HG03175 (cell line): ENCODE measurements around the gene GNB1.
A peak's percentile ranks its signal among the peaks of the same experiment; 100 is the strongest.

Experiments used
- ATAC-seq: cut with Tn5 transposase; IDR thresholded peaks from one replicate; pipeline ENCODE4 v1.9.1; 2021; ENCODE audit warnings: mild to moderate bottlenecking, moderate library complexity; ENCODE audit not compliant: unreplicated experiment

Gene GNB1

GRCh38 chr1:1910651-1911331 is 19.9 kb upstream of the GNB1 start:
- ATAC-seq, result no peak

DNA sequence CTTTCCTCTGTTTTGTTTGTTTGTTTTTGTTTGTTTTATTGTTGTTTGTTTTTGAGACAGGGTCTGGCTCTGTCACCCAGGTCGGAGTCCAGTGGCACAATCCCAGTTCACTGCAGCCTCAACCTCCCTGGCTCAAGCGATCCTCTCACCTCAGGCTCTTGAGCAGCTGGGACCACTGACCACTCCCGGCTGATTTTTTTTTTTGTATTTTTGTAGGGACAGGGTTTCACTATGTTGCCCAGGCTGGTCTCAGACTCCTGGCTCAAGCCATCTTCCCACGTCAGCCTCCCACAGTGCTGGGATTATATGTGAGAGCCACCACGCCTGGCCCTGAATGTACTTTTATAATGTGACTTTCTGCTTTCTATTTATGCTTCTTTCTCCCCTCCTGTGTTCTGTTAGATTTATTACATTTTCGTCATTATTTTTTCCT is 19.2 kb upstream of the GNB1 start:
- ATAC-seq, result no peak

DNA sequence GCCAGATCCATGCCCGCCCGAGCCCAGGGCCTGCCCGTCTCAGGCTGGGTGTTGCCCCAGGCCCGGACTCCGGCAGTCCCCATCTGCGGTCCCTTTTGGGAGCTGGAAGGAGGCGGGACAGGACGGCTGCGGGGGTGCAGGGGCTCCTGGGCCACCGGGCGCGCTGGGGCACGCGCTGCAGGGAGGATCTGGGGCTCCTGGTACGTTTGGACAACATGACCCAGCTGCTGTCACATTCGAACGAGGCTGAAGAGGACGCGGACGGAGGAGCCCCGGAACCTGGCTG is 17.6 kb upstream of the GNB1 start:
- peak; percentile 27 for ATAC-seq

- no peak for ATAC-seq
Observed at GRCh38 chr1:1907098-1907736, 16.3 kb upstream of the GNB1 start.

DNA sequence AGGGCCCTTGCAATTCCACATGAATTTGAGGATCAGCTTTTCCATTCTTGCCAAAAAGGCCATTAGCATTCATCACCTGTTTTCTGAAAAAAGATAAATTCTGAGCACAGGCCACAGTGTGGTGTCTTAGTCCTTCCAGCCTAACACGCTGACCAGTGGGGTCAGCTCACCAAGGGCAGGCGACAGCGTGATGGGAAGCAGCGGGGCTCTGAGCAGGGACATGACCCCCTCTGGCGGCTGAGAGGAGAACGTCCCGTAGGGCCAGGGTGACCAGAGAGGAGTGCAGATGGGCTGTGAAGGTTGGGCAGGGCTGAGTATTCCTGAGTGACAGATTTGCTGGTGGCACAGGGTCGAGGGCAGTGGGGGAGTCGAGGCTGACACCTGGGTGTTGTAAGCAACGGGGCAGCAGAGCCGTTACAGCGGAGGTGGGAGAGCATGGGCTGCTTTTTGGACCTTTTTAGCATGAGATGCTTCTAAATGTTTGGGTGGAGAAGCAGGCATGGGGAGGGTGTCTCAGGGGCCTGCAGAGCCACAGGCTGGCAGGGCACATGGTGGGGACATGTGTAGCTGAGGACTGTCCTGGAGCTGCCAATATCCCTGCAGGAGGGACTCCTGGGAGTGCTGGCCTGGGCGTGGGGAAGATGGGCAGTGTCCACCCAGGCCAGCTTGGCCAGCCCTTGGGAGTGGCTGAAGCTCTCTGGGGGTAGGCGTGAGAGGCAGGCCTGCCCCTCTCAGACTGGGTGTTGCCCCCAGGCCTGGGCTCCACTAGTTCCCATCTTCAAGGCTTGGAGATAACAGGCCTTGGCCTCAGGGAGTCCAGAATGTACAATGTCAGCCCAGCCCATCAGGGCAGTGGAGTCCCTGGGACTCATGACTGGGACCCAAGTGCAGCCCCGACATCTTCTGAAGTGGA is 15.6 kb upstream of the GNB1 start:
- no peak for ATAC-seq

GRCh38 chr1:1903224-1903623 is 12.3 kb upstream of the GNB1 start:
- no peak for ATAC-seq

GRCh38 chr1:1901641-1902294 is 10.9 kb upstream of the GNB1 start:
- ATAC-seq, result no peak

DNA sequence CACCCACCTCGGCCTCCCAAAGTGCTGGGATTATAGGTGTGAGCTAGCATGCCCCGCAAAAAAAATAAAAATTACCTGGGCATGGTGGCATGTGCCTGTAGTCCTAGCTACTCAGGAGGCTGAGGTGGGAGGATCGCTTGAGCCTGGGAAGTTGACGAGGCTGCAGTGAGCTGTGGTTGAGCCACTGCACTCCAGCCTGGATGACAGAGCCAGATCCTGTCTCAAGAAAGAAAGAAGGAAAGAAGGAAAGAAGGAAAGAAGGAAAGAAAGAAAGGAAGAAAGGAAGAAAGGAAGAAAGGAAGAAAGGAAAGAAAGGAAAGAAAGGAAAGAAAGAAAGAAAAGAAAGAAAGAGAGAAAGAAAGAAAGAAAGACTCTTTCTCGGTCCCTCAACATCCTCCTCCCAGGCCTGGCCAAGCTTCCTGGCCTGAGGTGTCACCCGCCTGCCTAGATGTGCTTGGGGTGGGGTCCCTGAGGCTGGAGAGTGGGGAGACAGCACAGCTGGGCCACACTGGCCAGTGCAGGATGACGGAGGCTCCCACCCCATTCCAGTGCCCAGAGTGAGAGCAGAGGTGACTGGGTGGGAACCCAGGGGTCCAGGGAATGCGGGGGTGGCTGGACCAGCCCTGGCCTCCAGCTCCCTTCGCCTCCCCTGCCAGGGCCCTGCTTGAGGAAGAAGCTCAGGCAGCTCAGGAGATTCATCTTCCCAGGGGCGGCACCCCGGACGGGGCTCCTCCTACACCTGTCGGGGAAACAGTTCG is 10.2 kb upstream of the GNB1 start:
- no peak for ATAC-seq

DNA sequence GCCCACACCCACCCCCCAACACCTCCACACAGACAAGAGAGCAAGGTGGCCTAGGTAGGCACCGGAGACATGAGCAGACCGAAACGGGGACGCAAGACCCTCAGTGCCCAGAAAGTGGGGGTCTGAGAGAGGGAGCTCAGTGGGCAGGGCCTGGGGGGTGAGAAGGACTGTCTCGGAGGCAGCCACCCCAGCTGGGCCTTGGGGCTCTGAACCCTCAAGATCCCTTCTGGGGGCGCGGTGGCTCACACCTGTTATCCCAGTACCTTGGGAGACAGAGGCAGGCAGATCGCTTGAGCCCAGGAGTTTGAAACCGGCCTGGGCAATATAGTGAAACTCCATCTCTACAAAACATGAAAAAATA is 9.1 kb upstream of the GNB1 start:
- ATAC-seq, result no peak

DNA sequence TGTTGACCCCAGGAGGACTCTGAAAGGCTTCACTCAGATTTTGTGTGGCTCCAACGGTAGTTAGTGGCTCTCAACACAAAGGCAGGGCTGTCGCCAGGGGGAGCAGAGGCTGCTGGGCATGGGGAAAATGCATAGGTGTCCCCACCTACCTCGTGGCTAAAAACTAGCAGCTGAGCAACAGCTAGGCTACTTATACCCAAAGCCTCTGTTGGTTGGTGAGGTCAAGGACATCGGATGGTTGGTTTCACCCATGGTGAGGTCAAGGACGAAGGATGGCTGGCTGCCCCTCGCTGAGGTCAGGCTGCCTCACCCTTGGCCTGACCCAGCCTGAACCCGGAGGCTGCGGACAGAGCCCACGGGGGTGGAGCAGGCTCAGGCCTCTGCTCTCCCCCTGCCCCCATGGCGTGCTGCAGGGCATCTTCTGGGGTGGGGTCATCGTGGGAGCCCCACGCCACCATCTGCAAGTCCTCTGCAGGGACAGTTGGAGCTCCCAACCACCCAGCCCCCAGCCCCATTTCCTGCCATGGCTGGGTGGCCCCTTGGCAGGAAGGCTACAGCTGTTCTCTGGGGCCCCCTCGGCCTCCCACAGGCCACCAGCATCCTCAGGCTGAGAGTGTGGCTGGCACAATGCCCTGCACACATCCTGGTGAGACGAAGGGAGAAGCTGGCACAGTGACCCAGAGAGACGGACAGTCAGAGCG is 8.5 kb upstream of the GNB1 start:
- no peak for ATAC-seq

GRCh38 chr1:1898246-1898933 is 7.5 kb upstream of the GNB1 start:
- ATAC-seq, result no peak

DNA sequence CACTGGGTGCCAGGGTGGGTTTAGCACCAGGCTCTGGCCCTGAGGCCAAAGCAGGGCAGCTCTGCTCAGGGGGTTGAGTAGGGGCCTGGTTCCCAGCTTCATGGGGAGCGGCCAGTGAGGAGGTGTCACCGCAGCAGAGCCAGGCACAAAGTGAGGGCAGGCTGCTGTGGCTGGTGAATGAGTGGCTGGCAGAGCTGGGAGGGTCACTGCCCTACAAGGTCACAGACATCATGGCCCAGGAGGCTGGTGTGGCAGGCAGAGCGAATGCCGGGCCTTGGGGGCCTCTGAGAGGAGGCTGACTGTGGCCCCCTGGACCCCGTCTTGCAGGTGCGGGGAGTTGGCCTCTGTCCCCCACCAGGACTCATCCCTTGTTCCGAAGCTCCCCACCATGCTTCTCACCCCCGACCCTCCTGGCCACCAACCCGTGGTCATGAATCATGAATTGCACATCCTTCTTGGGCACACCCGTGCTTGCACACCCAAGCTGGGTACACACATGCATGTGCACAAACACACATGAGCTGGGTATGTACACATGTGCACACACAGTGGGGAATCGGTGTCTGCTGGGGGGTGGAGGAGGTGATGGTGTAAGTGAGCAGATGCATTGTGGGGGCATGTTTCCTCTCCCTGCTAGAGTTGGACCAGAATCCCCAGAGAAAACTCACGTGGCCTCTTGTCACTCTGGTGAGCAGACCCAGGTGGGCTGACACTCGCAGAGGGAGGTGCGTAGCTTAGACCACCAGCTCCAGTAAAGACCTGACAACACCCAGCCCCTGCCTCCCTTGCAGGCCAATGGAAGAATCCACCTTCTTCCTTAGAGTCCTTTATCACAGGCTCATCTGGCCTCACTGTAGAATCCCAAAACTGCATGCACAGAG is 4.8 kb upstream of the GNB1 start:
- ATAC-seq, result no peak

DNA sequence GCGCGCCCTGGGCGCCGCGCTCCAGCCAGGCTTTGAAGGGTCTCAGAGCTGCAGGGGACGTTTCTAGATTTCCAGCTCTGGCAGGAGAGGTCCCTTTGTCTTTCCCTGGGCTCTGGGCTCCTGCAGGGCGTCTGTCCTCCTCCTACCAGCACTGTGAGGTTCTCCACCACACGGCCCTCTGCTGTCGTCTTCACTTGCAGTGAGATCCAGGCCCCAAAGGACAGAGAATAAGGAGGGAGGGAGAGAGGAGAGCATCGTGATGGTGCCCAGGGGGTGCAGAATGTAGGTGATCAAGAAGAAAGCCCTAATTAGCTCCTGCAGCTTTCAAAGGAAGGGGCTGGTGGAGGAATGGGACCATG is 4.2 kb upstream of the GNB1 start:
- no peak for ATAC-seq

DNA sequence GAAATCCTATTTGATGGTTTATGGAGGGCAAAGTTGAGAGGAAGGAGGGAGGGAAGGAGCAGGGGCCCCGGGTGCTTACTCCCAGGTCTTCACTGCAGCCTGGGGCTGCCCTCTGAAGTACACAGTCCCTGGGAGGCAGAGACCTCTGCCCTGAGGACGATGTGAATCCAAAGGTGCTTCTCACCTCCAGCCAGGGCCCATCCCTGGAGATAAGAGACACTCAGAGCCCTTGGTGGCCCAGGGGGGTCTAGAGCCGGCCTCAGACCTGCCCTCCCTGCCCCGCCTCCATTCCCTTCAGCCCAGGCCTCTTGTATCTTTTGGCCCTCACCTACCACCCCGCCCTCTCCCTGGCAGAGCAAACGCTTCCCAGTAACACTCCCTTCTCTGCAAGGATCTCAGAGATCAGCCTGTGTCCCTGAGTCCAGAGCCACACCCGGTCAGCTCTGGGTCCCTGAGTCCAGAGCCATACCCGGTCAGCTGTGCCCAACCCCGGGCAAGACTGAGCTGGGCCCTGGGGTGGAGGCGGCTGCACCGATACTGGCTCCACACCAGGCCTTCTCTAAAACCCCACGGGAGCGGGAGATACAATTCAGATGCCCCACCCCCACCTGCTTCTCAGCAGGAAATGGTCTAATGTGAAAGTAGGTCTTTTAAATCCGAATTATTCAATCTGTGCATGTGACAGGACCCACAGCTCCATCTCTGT is 3.6 kb upstream of the GNB1 start:
- ATAC-seq, result no peak

DNA sequence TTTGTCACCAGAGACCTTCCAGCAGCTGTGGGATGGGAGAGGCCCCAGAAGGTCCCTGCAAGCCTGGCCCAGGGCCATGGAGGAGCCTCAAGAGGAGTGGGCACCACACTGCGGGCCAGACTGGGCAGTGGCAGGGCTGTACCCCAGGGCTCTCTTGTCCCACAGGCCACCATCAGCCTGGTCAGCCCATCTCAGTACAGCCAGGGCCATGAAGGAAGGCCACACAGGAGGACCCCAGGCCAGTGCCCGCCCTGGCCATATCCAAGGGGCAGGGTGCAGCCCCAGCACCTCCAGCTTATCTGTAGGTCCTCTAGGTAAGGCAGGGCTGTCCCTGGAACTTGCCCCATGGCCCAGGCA is 3.1 kb upstream of the GNB1 start:
- no peak for ATAC-seq

DNA sequence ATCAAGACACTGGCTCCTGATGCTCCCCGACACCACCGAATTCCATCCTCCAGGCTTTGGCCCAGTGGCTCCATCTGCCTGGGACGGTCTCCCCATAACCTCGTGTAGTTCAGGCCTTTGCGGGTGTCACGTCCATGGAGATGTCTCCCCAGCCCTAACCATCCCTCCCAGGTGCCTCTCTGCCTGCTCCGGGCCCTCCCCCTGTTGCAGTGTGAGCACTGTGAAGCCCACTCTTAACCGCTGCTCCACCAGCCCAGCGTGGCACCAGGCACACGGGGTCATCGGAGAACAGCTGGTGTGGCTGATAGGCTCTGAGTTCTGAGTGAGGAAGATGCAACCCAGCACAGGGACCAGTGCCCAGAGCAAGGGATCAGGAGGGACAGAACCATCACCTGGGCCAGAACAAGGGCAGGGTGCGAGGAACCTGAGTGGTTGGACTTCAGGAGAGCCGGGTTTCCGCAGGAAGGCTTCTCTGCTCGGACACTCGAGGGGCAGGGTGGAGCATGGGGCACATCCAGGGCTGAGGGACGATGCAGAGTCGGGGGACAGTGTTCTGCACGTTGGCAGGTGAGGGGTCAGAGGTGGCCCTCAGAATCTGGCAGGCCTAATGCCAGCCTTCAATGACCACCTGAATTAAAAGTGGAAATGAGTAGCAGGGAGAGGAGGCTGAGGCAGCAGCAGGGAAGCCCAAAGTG is 2.6 kb upstream of the GNB1 start:
- ATAC-seq, result no peak

- ATAC-seq, result no peak
Observed at GRCh38 chr1:1892763-1893120, 1.9 kb upstream of the GNB1 start.
